Vagina (tissue), 2 donors: ENCODE measurements around the gene COL27A1. TPM values are rescaled to one million over a fixed set of nuclear protein-coding genes. Genes with fewer than 3 reads are reported as not detected.
A peak's percentile ranks its signal among the peaks of the same experiment; 100 is the strongest.

Experiments used
- DNase-seq, 2 donors: peaks; one replicate each; pipeline ENCODE4 v3.0.0-alpha.2; 2017; ENCODE audit errors: extremely low spot score in 2 of 2
- H3K27ac ChIP-seq: fragments of 200-600 bp; sonication (generic); one replicate; pipeline ENCODE4 v1.5.1; 2019
- H3K27me3 ChIP-seq: fragments of 200-600 bp; sonication (generic); one replicate; pipeline ENCODE4 v1.5.1; 2019
- H3K36me3 ChIP-seq, 2 donors: fragments of 200-600 bp; sonication (generic); one replicate each; pipeline ENCODE4 v1.5.1; 2017 to 2019
- H3K4me1 ChIP-seq: fragments of 200-600 bp; sonication (generic); one replicate; pipeline ENCODE4 v1.5.1; 2019
- H3K4me3 ChIP-seq, 2 donors: fragments of 200-600 bp; sonication (generic); 1 replicate in 1 of 2; 2 replicates in 1 of 2; pipeline ENCODE4 v1.5.1; 2016 to 2019
- H3K9me3 ChIP-seq: fragments of 200-600 bp; sonication (generic); one replicate; pipeline ENCODE4 v1.5.1; 2019
- POLR2A ChIP-seq, 2 donors: fragments of 450-650 bp; IDR thresholded peaks; one replicate each; pipeline ENCODE4 v1.6.1; 2017; ENCODE audit warnings: antibody characterized with exemption in 2 of 2, mild to moderate bottlenecking in 2 of 2, moderate library complexity in 2 of 2
- POLR2AphosphoS5 ChIP-seq, 2 donors: sonication (generic); formaldehyde crosslinking; IDR thresholded peaks; one replicate each; pipeline ENCODE4 v1.9.0; 2017; ENCODE audit warnings: antibody characterized with exemption in 2 of 2, mild to moderate bottlenecking in 2 of 2, low read depth in 1 of 2; ENCODE audit not compliant: insufficient read depth in 1 of 2
- intact Hi-C: fragments of 100-400 bp; cut with DNase I; formaldehyde crosslinking; loops from one replicate; pipeline ENCODE4 v1.15.1; 2023
- total RNA-seq: library from RNA; depleted of rRNA; stranded (reverse); fragments of >200 nt; gene quantifications from one replicate; pipeline ENCODE4 v1.2.3, GENCODE V29; 2016
- TF ChIP-seq, protein P1 (sequence below), 3 experiments: fragments of 450-650 bp in 2 of 3; fragments of 200-600 bp in 1 of 3; sonication (generic) in 1 of 3; IDR thresholded peaks; one replicate each; pipeline ENCODE4 v1.5.1; 2017 to 2019; ENCODE audit warnings: antibody characterized with exemption in 3 of 3, mild to moderate bottlenecking in 2 of 3, moderate library complexity in 2 of 3

The COL27A1 gene
- total RNA-seq, 1 donor from 2014 or later = 17.2 TPM

DNA sequence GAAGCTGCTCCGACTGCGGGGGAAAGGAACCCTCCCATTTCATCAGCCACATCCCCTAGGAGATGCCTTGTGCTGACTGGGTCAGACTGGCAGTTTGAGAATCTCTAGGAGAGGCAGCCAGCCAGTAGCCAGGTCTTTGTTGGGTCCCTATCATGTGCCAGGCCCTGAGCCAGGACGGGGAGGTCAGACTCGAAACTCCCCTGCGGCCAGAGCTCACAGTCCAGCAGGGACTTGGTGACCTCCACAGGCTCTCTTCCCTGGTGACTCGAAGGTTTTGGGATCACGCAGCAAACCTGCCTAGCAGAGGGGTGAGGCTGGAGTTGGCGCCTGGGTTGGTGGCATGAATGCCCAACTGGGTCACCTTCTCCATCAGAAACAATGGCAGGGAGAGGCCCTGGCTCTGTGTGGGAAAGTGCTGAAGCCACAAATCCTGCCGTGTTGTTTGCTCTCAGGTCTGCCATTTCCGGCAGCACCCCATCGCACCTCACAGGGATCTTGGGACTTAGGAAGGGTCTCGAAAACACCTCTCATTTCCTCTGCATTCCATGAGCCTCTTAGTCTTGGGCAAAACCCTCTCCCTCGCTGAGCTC lies 153.1 kb downstream of the COL27A1 start:
- no peaks in the 10 kb centered on the region for H3K9me3 ChIP-seq

DNA sequence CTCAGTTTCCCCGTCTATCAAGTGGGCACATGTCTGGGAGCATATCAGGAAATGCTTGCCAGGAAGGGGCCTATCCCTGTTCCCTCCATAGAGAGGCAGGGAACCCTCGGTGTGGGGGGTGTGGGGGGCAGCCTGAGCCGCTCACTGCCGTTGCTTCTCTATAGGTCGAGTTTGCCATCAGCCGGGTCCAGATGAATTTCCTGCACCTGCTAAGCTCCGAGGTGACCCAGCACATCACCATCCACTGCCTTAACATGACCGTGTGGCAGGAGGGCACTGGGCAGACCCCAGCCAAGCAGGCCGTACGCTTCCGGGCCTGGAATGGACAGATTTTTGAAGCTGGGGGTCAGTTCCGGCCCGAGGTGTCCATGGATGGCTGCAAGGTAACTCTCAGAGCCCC lies 153.8 kb downstream of the COL27A1 start:
- no peak overlapping the region for H3K27ac ChIP-seq
- no peaks in the 10 kb centered on the region for H3K27me3 ChIP-seq
- H3K36me3 ChIP-seq = peaks cover 0 to 10% of the 10 kb centered on the region in 2 donors
- intact Hi-C loops = no loop called here
- peak; percentile 55 to 69 for DNase-seq
- no peak overlapping the region for H3K4me3 ChIP-seq
- H3K9me3 ChIP-seq = no peaks in the 10 kb centered on the region
- peaks cover 9% of the 10 kb centered on the region for H3K4me1 ChIP-seq
- no peak for TF ChIP-seq POLR2AphosphoS5 (IDR thresholded peaks at IDR 0.05; ENCODE audit: insufficient read depth in 1 of 2, low read depth in 1 of 2)
- TF ChIP-seq POLR2A (IDR thresholded peaks at IDR 0.05) = no peak
- TF ChIP-seq, protein P1, sequence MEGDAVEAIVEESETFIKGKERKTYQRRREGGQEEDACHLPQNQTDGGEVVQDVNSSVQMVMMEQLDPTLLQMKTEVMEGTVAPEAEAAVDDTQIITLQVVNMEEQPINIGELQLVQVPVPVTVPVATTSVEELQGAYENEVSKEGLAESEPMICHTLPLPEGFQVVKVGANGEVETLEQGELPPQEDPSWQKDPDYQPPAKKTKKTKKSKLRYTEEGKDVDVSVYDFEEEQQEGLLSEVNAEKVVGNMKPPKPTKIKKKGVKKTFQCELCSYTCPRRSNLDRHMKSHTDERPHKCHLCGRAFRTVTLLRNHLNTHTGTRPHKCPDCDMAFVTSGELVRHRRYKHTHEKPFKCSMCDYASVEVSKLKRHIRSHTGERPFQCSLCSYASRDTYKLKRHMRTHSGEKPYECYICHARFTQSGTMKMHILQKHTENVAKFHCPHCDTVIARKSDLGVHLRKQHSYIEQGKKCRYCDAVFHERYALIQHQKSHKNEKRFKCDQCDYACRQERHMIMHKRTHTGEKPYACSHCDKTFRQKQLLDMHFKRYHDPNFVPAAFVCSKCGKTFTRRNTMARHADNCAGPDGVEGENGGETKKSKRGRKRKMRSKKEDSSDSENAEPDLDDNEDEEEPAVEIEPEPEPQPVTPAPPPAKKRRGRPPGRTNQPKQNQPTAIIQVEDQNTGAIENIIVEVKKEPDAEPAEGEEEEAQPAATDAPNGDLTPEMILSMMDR (IDR thresholded peaks at IDR 0.05) = no peak

More for the DNA sequence above, 153.1 kb downstream of the COL27A1 start:
- DNase-seq = peak; percentile 52 to 83
- TF ChIP-seq, protein P1 (IDR thresholded peaks at IDR 0.05) = no peak
- TF ChIP-seq POLR2AphosphoS5 (IDR thresholded peaks at IDR 0.05; ENCODE audit: insufficient read depth in 1 of 2, low read depth in 1 of 2) = no peak
- no peak for TF ChIP-seq POLR2A (IDR thresholded peaks at IDR 0.05)
- H3K36me3 ChIP-seq = peaks cover 0 to 10% of the 10 kb centered on the region in 2 donors
- intact Hi-C loops = no loop called here
- H3K4me1 ChIP-seq = peaks cover 9% of the 10 kb centered on the region
- H3K27me3 ChIP-seq = no peaks in the 10 kb centered on the region
- H3K4me3 ChIP-seq = no peak overlapping the region
- H3K27ac ChIP-seq = no peak overlapping the region

DNA sequence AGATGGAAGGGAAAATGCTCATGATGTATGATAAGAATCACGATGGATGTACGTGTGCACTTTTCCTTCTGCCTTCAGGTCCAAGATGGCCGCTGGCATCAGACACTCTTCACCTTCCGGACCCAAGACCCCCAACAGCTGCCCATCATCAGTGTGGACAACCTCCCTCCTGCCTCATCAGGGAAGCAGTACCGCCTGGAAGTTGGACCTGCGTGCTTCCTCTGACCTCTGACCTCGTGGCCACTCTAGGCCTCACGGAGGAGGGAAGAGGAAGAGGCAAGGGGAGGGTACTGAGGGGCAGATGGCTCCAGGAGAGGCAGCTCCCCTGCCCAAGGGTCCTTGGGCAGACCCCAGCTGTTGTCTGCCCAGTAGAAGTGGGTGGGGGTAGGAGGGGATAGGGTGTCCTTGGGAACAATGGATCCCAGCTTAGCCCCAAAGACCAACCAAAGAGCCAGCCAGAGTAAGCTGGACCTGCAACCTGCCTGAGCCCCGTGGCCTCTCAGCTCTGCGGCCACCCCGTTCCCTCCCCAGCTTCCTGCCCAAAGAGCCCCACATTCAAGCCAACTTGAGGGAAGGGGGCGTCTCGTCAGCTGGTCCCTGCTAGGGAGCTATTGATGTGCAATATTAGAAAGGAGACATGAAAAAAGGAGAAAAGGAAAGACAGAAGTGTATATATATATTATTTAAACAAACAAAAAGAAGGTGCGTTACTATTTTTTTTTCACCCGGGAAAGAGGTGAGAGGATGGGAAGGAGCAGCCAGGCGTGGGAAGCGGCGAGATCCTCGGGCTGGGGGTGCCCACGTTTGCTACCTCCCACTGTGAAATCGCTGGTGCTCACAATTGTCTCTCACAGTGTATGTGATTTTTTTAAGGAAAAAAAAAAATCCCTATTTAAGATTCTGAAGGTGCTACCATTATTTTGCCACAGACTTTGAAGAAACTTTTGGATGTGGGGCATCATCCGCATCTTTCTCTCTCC lies 155.4 kb downstream of the COL27A1 start:
- Histone ChIP-seq H3K4me3 (no peak overlapping the region), H3K27me3 (no peaks in the 10 kb centered on the region), H3K27ac (no peak overlapping the region), H3K36me3 (peaks cover 0 to 10% of the 10 kb centered on the region in 2 donors), H3K4me1 (peaks cover 3% of the 10 kb centered on the region), H3K9me3 (no peaks in the 10 kb centered on the region)
- peak; percentile 40 to 81 for DNase-seq
- TF ChIP-seq POLR2AphosphoS5 (IDR thresholded peaks at IDR 0.05; ENCODE audit: insufficient read depth in 1 of 2, low read depth in 1 of 2) (no peak), POLR2A (IDR thresholded peaks at IDR 0.05) (no peak)
- TF ChIP-seq, protein P1 (IDR thresholded peaks at IDR 0.05) = no peak
- intact Hi-C loops = no loop called here

DNA sequence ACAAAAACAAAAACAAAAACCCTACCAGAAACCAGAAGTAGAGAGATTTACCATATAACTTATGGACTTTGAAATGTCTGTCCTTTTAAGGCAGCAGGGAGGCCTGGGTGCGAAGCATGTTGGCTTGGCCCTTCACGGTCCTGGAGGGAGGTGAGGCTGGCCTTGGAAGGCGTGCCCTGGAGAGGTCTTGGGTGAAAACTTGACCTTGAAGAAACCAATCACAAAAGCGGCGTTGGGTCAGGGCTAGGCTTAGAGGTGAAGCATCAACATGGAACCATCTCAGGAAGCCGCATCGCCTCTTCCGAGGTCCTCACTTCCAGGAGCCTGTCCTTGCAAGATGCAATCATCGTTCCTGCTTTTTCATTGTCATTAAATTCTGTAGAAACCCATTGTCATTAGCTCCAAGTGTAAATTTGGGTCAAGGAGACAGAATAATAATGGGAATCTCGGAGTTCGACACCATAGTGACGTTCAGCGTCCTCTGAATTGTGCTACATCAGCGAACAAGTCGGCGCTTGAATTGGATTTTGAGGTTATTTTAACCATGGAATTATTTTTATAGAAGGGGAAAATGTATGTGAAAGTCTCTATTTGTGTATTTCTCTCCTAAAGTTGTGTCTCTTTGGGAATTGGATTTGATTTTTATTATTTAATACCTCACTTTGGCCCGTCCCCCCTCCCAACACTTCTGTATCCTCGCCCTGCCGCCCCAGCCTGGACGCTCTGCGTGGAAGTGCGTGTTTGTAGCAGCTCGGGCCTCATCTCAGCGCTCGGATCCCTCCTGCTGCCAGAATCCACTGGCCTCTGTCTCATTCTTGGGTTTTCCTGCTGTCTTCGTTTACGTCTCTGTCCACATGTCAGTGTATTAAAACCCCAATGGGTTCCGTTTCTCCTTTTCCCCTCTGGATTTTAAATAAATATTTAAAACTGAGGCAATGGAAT lies 156.5 kb downstream of the COL27A1 start:
- Histone ChIP-seq H3K27me3 (no peaks in the 10 kb centered on the region), H3K4me1 (no peaks in the 10 kb centered on the region), H3K36me3 (peaks cover 0 to 8% of the 10 kb centered on the region in 2 donors), H3K9me3 (no peaks in the 10 kb centered on the region), H3K27ac (no peak overlapping the region), H3K4me3 (no peak overlapping the region)
- intact Hi-C loops = no loop called here
- DNase-seq = peak; percentile 52 to 80
- TF ChIP-seq, protein P1 (IDR thresholded peaks at IDR 0.05) = no peak
- TF ChIP-seq POLR2AphosphoS5 (IDR thresholded peaks at IDR 0.05; ENCODE audit: insufficient read depth in 1 of 2, low read depth in 1 of 2) (no peak), POLR2A (IDR thresholded peaks at IDR 0.05) (no peak)
